Chondrocyte (in vitro differentiated cells): ENCODE results near the gene PGD. TPM values are rescaled to one million over a fixed set of nuclear protein-coding genes. Genes with fewer than 3 reads are reported as not detected.

ENCODE experiments used
- DNase-seq: peaks from one replicate; pipeline ENCODE4 v3.0.0; 2021; ENCODE audit warnings: mixed read lengths, low spot score
- H3K27ac Mint-ChIP-seq: one replicate; pipeline ENCODE4 v1.8.0; 2021; ENCODE audit warnings: mild to moderate bottlenecking, moderate library complexity, mixed read lengths; ENCODE audit not compliant: unreplicated experiment
- H3K27me3 Mint-ChIP-seq: 2 replicates; pipeline ENCODE4 v1.8.0; 2021; ENCODE audit warnings: low read depth, mixed read lengths
- H3K36me3 Mint-ChIP-seq: 2 replicates; pipeline ENCODE4 v1.8.0; 2021; ENCODE audit warnings: low read depth, mixed read lengths
- H3K4me1 Mint-ChIP-seq: 2 replicates; pipeline ENCODE4 v1.8.0; 2021; ENCODE audit warnings: low read depth, mild to moderate bottlenecking, mixed read lengths
- H3K4me3 Mint-ChIP-seq: one replicate; pipeline ENCODE4 v1.8.0; 2021; ENCODE audit warnings: mild to moderate bottlenecking, moderate library complexity, mixed read lengths; ENCODE audit not compliant: unreplicated experiment
- H3K9me3 Mint-ChIP-seq: 2 replicates; pipeline ENCODE4 v1.8.0; 2021; ENCODE audit warnings: low read depth, mixed read lengths
- CTCF ChIP-seq: fragments of 200-600 bp; sonication (generic); IDR thresholded peaks from 2 replicates; pipeline ENCODE4 v1.5.0; 2021; ENCODE audit warnings: antibody characterized with exemption, mild to moderate bottlenecking, moderate library complexity
- total RNA-seq: library from RNA; stranded (reverse); gene quantifications from 3 replicates; pipeline ENCODE4 v1.2.1, GENCODE V29; 2021

Gene PGD
- total RNA-seq, 1 donor from 2014 or later, result 114 TPM

DNA sequence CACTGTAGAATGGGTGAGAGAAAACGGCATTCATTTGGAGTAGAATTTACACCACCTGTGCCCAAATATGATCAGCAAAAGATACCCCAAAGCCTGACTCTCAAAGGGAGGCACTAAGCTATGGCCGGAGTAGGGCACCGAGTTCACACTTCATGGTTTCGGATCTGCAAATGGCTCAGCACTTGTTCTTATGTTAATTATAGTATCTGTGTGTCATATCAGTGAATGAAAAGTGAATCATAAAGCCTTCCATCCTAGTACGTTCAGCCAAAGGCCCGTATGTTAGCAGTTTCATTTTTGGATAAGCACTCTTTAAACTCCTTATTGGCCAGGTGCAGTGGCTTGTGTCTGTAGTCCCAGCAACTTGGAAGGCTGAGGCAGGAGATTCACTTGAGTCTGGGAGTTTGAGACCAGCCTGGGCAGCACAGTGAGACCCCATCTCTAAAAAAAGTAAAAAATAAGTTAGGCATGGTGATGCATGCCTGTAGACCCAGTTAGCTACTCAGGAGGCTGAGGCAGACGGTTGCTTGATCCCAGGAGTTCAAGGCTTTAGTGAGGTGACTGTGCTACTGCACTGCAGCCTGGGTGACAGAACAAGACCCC, 46.0 kb downstream of the PGD start:
- no peak for TF ChIP-seq CTCF
- no peak overlapping the region for H3K4me3 Mint-ChIP-seq
- no peaks in the 10 kb centered on the region for H3K4me1 Mint-ChIP-seq
- no peaks in the 10 kb centered on the region for H3K36me3 Mint-ChIP-seq
- DNase-seq, result no peak
- H3K27ac Mint-ChIP-seq, result no peak overlapping the region
- H3K9me3 Mint-ChIP-seq, result no peaks in the 10 kb centered on the region
- H3K27me3 Mint-ChIP-seq, result no peaks in the 10 kb centered on the region

DNA sequence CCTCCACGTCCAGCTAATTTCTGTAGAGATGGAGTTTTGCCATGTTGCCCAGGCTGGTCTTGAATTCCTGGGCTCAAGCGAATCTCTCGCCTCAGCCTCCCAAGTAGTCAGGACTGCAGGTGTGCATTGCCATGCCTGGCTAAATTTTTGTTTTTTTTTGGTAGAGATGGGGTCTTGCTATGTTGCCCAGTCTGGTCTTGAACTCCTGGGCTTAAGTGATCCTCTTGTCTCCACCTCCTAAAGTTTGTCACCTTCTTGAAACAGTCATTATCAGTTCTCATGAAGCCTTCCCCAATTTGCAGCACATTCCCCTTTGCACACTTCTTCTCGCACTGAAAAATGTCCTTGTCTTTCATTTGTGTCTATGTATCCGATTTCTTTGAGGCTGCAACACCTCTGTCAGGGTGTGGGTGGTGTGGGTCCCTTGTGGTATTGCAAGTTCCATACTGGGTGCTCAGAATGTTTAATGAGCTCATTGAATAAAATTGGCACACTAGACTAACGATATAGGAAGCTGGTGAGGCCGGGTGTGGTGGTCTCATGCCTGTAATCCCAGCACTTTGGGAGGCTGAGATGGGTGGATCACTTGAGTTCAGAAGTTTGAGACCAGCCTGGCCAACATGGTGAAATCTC, 48.0 kb downstream of the PGD start:
- Mint-ChIP-seq H3K36me3 (no peaks in the 10 kb centered on the region), H3K9me3 (no peaks in the 10 kb centered on the region), H3K4me1 (peaks cover 16% of the 10 kb centered on the region), H3K27me3 (no peaks in the 10 kb centered on the region), H3K4me3 (no peak overlapping the region), H3K27ac (no peak overlapping the region)
- no peak for TF ChIP-seq CTCF
- no peak for DNase-seq

GRCh38 chr1:10449751-10450150, 50.9 kb downstream of the PGD start, which contains the start of gene CORT:
CORT (plus strand) TSS chr1:10450031; CDS start chr1:10450224, 193 bp downstream.
- no peak for DNase-seq
- Mint-ChIP-seq H3K4me3 (no peak within 1 kb of the TSS), H3K27me3 (no peaks in the 10 kb centered on the region), H3K27ac (no peak within 1 kb of the TSS), H3K36me3 (no peaks in the 10 kb centered on the region), H3K9me3 (no peaks in the 10 kb centered on the region), H3K4me1 (peaks cover 18% of the 10 kb centered on the region)
- no peak for TF ChIP-seq CTCF

DNA sequence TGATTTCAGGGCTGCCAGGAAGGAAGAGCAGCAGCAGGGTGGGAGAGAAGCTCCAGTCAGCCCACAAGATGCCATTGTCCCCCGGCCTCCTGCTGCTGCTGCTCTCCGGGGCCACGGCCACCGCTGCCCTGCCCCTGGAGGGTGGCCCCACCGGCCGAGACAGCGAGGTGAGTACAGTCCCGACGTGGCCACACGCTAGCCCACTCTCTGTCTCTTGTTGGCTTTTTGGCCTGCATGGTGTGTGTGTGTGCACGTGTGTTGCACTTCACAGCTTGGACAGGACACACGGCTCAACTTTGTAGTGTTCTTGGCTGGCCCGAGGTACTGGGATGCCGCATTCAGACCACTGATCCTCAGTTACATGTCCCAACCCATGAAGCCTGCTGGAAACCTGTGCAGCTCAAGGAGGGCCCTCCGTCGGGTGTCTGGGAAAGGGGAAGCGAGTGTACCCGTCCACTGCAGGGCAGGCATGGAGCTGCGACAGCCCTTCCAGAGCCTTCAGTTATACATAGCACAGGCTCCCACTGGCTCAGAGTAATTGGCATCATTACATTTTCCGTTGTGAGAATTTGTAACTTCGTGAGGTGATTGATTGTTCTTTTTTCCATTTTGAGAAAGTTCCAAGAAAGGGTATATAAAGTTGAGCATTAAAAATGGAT, 51.4 kb downstream of the PGD start:
- H3K27me3 Mint-ChIP-seq, result no peaks in the 10 kb centered on the region
- H3K27ac Mint-ChIP-seq, result no peak overlapping the region
- H3K4me3 Mint-ChIP-seq, result no peak overlapping the region
- H3K4me1 Mint-ChIP-seq, result peaks cover 18% of the 10 kb centered on the region
- no peak for TF ChIP-seq CTCF
- no peaks in the 10 kb centered on the region for H3K36me3 Mint-ChIP-seq
- H3K9me3 Mint-ChIP-seq, result no peaks in the 10 kb centered on the region
- no peak for DNase-seq

- no peak overlapping the region for H3K27ac Mint-ChIP-seq
- no peak for TF ChIP-seq CTCF
- no peak for DNase-seq
- H3K4me3 Mint-ChIP-seq, result no peak overlapping the region
- no peaks in the 10 kb centered on the region for H3K9me3 Mint-ChIP-seq
- no peaks in the 10 kb centered on the region for H3K27me3 Mint-ChIP-seq
- H3K36me3 Mint-ChIP-seq, result no peaks in the 10 kb centered on the region
- H3K4me1 Mint-ChIP-seq, result peaks cover 18% of the 10 kb centered on the region
Observed at GRCh38 chr1:10450836-10451235, 52.0 kb downstream of the PGD start.
